Cardiac fibroblast (primary cell): ENCODE results near the gene PIGL.
A peak's percentile ranks its signal among the peaks of the same experiment; 100 is the strongest.

Source experiments
- DNase-seq, 2 donors: peaks; one replicate each; pipeline versions ENCODE4 v3.0.0 to v3.0.0-alpha.2; 2010; ENCODE audit warnings: low read depth in 2 of 2
- H3K4me3 ChIP-seq, 2 donors: replicated peaks in 1 of 2; 1 replicate in 1 of 2; 2 replicates in 1 of 2; pipeline ENCODE4 v1.5.1; 2011; ENCODE audit warnings: low read depth in 2 of 2, low read length in 2 of 2, mild to moderate bottlenecking in 2 of 2, moderate library complexity in 1 of 2
- CTCF ChIP-seq: IDR thresholded peaks from one replicate; pipeline ENCODE4 v1.5.1; 2011; ENCODE audit warnings: low read depth, mild to moderate bottlenecking, low read length, inconsistent platforms

Gene PIGL

DNA sequence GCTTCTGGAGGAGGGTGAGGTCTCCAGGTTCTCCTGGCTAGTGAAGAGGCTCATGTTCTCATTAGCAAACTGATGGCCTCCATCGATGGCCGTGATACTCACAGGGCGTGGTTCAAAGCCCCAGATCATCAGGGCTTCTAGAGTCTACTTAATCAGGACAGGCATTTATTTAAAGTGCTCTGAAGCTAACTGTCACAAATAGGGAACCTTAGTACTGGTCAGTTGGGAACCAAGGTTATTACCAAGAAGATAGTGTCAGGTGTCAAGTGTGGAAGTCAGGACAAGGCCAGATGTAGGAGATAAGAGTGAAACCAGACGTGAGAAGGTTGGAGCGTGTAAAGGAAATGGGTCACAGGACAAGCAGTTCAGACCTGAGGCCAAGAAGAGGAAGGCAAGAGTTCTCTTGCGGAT is 56.9 kb downstream of the PIGL start:
- no peak overlapping the region for H3K4me3 ChIP-seq
- peak in 1 of 2 donors; percentile 53 for DNase-seq
- no peak for TF ChIP-seq CTCF

GRCh38 chr17:16275024-16275423 is 58.0 kb downstream of the PIGL start:
- no peak for TF ChIP-seq CTCF

DNA sequence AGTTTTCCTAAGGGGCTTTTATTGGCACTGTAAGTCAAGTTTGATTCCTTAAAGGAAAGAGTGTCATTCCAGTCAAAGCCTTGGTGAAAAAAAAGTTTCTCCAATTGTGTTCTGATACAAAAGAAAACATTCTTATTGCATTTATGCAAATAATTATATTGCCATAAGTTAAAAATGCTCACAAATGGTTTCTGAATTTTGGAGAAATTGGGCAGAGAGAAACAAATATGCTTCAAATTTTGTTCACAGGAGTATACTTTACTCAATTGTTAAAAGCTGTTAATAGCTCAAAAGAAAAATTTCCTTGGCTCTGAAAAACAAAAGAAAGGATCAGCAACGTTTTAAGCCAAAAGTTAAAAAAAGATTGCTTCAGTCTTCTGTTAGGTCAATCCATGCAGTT is 60.2 kb downstream of the PIGL start:
- DNase-seq, result no peak
- TF ChIP-seq CTCF, result no peak
- H3K4me3 ChIP-seq, result no peak overlapping the region

More at GRCh38 chr17:16275024-16275423, 58.0 kb downstream of the PIGL start:
- DNase-seq, result no peak
- H3K4me3 ChIP-seq, result no peak overlapping the region

GRCh38 chr17:16281351-16281750 is 64.3 kb downstream of the PIGL start:
- DNase-seq, result peak; percentile 41 to 45
- no peak for TF ChIP-seq CTCF
- H3K4me3 ChIP-seq, result no peak overlapping the region

- no peak overlapping the region for H3K4me3 ChIP-seq
- no peak for TF ChIP-seq CTCF
- DNase-seq, result peak; percentile 71 to 89
These were observed 65.5 kb downstream of the PIGL start for GRCh38 chr17:16282522-16282921.

DNA sequence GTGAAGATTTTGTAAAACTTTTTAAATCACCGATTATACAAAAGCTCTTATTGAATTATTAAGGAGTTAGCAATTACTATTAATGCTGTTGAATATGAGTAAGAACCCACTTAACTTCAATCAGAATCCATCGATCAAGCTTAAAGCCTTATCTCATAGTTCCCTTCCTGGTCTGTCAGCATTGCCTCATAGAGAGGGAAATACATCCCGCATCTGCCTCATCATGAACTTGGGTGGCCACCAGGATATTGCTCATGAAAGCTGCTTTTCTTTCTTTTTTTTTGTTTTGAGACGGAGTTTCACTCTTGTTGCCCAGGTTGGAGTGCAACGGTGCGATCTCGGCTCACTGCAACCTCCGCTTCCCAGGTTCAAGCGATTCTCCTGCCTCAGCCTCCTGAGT is 66.7 kb downstream of the PIGL start:
- no peak overlapping the region for H3K4me3 ChIP-seq
- DNase-seq, result peak; percentile 71 to 84
- TF ChIP-seq CTCF, result no peak

DNA sequence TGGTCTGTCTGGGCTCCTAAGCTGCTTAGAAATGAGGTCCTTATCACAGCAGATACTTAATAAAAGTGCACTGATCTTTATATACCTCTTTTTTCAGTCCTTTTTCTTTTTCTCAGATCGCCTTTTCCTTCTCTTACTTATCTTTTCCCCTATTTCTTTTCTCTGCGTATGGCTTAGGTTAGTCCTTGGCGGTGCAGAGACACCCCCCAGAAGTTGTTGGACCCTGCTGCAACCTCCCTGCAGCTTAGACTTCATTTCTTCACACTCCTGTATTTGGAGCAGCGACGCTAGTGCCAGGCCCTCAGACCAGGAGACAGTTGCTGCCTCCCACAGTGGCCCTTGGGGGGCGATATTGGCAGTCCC is 68.6 kb downstream of the PIGL start:
- peak overlapping the region in 1 of 2 donors; percentile 38 for H3K4me3 ChIP-seq
- peak; percentile 48 for TF ChIP-seq CTCF

More for the DNA sequence above, 68.6 kb downstream of the PIGL start:
- DNase-seq, result no peak
